Measurements from ENCODE around the gene EML5.

DNA sequence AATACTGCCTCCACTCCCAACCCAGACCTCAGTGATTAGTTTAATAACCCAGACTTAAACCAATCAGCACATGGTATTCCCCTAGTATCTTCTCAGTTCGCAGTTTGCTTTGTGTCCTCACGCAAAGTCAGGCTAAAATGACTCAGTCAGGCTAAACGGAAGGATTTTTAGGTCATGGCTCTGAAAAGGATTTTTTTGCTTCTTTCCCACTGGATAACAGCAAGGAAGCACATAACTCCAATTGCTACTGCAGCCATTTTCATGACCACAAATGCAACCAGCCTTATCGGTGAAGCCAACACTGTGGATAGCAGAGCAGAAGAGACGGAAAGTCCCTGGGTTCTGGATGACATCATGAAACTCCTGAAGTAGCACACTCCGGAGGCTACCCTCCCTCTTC is 162.2 kb downstream of the EML5 start:
- TF ChIP-seq CTCF (IDR thresholded peaks at IDR 0.05) (no peak), POLR2A (IDR thresholded peaks at IDR 0.05) (no peak)
